SK-N-MC (cell line): Measurements from ENCODE around the gene NEXN.

Experiments used
- EZH2 ChIP-seq: fragments of 200-600 bp; sonication (generic); IDR thresholded peaks from one replicate; pipeline ENCODE4 v1.6.1; 2017; ENCODE audit warnings: antibody characterized with exemption
- FOXP2 ChIP-seq: optimal IDR thresholded peaks from 2 replicates; pipeline ENCODE3; 2011; ENCODE audit warnings: mild to moderate bottlenecking, moderate library complexity; ENCODE audit not compliant: insufficient read depth; ENCODE audit errors: extremely low read length, control extremely low read depth
- POLR2AphosphoS5 ChIP-seq: IDR thresholded peaks from 2 replicates; pipeline ENCODE4 v1.6.1; 2012; ENCODE audit warnings: mild to moderate bottlenecking, low read depth, low read length, borderline replicate concordance

GRCh38 chr1:77950873-77951272, 62.4 kb downstream of the NEXN start:
- no peak for TF ChIP-seq POLR2AphosphoS5
- no peak for TF ChIP-seq EZH2
- TF ChIP-seq FOXP2 = no peak
